MM.1S (cell line): ENCODE data around the gene VAPB.

Source experiments
- DNase-seq: peaks from one replicate; pipeline ENCODE4 v3.0.0-alpha.2; 2015
- H2AFZ ChIP-seq: fragments of 300-600 bp; sonication (generic); 2 replicates; pipeline ENCODE4 v1.6.0; 2016; ENCODE audit warnings: antibody characterized with exemption, low read length
- H3F3A ChIP-seq: fragments of 300-600 bp; sonication (generic); 2 replicates; pipeline ENCODE4 v1.6.1; 2016; ENCODE audit warnings: mild to moderate bottlenecking, antibody characterized with exemption, low read length, moderate library complexity, mixed read lengths; ENCODE audit not compliant: insufficient read depth
- H3K27ac ChIP-seq: fragments of 300-600 bp; sonication (generic); 2 replicates; pipeline ENCODE4 v1.5.1; 2016; ENCODE audit warnings: mild to moderate bottlenecking, low read length
- H3K27me3 ChIP-seq: fragments of 300-600 bp; sonication (generic); replicated peaks from 2 replicates; pipeline ENCODE4 v1.6.0; 2016; ENCODE audit warnings: low read length; ENCODE audit not compliant: insufficient read depth
- H3K36me3 ChIP-seq: fragments of 300-600 bp; sonication (generic); replicated peaks from 2 replicates; pipeline ENCODE4 v1.6.1; 2016; ENCODE audit warnings: mild to moderate bottlenecking, low read length, mixed read lengths; ENCODE audit not compliant: insufficient read depth
- H3K4me1 ChIP-seq: fragments of 300-600 bp; sonication (generic); 2 replicates; pipeline ENCODE4 v1.6.1; 2016; ENCODE audit warnings: low read length, mixed read lengths
- H3K4me2 ChIP-seq: fragments of 300-600 bp; sonication (generic); 2 replicates; pipeline ENCODE4 v1.6.0; 2016; ENCODE audit warnings: low read depth, low read length
- H3K4me3 ChIP-seq: fragments of 300-600 bp; sonication (generic); 2 replicates; pipeline ENCODE4 v1.5.1; 2016; ENCODE audit warnings: low read length, mixed read lengths
- H3K79me2 ChIP-seq: fragments of 300-600 bp; sonication (generic); 2 replicates; pipeline ENCODE4 v1.6.1; 2016; ENCODE audit warnings: mixed run types, low read length, mixed read lengths
- H3K9ac ChIP-seq: fragments of 300-600 bp; sonication (generic); 2 replicates; pipeline ENCODE4 v1.6.1; 2016; ENCODE audit warnings: low read length, mixed read lengths
- H3K9me2 ChIP-seq: fragments of 300-600 bp; sonication (generic); replicated peaks from 2 replicates; pipeline ENCODE4 v1.6.1; 2016; ENCODE audit warnings: mild to moderate bottlenecking, low read length, mixed read lengths; ENCODE audit not compliant: insufficient read depth
- H3K9me3 ChIP-seq: fragments of 300-600 bp; sonication (generic); replicated peaks from 2 replicates; pipeline ENCODE4 v1.6.1; 2016; ENCODE audit warnings: mild to moderate bottlenecking, low read length, mixed read lengths; ENCODE audit not compliant: insufficient read depth
- H4K20me1 ChIP-seq: fragments of 300-600 bp; sonication (generic); 2 replicates; pipeline ENCODE4 v1.6.1; 2016; ENCODE audit warnings: mild to moderate bottlenecking, low read length, moderate library complexity, mixed read lengths; ENCODE audit not compliant: insufficient read depth
- EZH2 ChIP-seq: fragments of 300-600 bp; sonication (generic); optimal IDR thresholded peaks from 2 replicates; pipeline ENCODE3; 2017; ENCODE audit warnings: low read depth, mild to moderate bottlenecking, antibody characterized with exemption, low read length, mixed read lengths
- EZH2phosphoT487 ChIP-seq: fragments of 300-600 bp; sonication (generic); IDR thresholded peaks from 2 replicates; pipeline ENCODE4 v1.6.1; 2018; ENCODE audit warnings: antibody characterized with exemption, low read length
- TF ChIP-seq, protein P1 (sequence below): fragments of 300-600 bp; sonication (generic); IDR thresholded peaks from 2 replicates; pipeline ENCODE4 v1.5.1; 2016; ENCODE audit warnings: antibody characterized with exemption, low read length, mixed read lengths

VAPB gene

DNA sequence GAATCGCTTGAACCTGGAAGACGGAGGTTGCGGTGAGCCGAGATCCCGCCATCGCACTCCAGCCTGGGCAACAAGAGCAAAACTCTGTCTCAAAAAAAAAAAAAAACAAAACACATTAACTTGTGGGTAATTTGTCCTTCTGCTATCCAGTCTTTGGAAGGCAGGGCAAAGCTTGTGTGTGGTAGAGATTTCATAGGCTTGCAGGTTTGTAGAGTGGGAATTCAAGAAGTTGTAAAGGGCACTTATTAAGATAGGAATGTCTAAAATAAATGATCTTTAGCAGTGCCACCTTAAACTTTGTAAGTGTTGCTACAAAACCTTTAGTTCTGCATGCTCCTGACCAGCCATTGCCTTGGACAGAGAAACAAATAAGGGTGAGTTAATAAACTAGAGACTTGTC lies 8.4 kb downstream of the VAPB start:
- H3K27me3 ChIP-seq: no peaks in the 10 kb centered on the region
- no peaks in the 10 kb centered on the region for H3K9me3 ChIP-seq
- no peaks in the 10 kb centered on the region for H3K36me3 ChIP-seq
- no peak overlapping the region for H3K27ac ChIP-seq
- TF ChIP-seq EZH2 (no peak), EZH2phosphoT487 (no peak)
- TF ChIP-seq, protein P1, sequence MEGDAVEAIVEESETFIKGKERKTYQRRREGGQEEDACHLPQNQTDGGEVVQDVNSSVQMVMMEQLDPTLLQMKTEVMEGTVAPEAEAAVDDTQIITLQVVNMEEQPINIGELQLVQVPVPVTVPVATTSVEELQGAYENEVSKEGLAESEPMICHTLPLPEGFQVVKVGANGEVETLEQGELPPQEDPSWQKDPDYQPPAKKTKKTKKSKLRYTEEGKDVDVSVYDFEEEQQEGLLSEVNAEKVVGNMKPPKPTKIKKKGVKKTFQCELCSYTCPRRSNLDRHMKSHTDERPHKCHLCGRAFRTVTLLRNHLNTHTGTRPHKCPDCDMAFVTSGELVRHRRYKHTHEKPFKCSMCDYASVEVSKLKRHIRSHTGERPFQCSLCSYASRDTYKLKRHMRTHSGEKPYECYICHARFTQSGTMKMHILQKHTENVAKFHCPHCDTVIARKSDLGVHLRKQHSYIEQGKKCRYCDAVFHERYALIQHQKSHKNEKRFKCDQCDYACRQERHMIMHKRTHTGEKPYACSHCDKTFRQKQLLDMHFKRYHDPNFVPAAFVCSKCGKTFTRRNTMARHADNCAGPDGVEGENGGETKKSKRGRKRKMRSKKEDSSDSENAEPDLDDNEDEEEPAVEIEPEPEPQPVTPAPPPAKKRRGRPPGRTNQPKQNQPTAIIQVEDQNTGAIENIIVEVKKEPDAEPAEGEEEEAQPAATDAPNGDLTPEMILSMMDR: no peak
- peaks cover 61% of the 10 kb centered on the region for H4K20me1 ChIP-seq
- H3K4me3 ChIP-seq: no peak overlapping the region
- no peak overlapping the region for H3K4me2 ChIP-seq
- H3K4me1 ChIP-seq: no peaks in the 10 kb centered on the region
- no peaks in the 10 kb centered on the region for H3K9me2 ChIP-seq
- H3F3A ChIP-seq: no peaks in the 10 kb centered on the region
- H3K9ac ChIP-seq: no peak overlapping the region
- H3K79me2 ChIP-seq: peaks cover 100% of the 10 kb centered on the region
- no peak overlapping the region for H2AFZ ChIP-seq
- DNase-seq: no peak

DNA sequence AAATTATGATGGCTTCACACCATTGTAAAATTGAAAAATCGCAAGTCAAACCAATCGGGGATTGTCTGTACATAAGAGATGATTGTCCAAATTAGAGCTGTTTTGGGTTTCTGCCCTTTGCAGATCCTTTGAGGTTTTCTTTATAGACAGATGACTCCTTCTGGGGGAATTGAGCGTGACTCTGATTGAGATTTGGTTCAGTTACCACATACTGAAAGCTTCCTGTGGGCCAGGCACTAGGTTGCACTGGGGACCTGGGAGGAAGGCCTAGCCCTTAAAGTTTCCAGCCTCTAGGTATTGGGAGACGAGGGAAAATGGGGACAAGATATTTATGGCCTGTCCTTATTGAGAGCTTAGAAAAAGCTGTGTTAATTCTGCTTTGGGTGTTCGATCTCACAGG lies 9.2 kb downstream of the VAPB start:
- Histone ChIP-seq H3K9ac (no peak overlapping the region), H3K4me2 (no peak overlapping the region), H3F3A (no peaks in the 10 kb centered on the region), H2AFZ (no peak overlapping the region), H3K27ac (no peak overlapping the region), H4K20me1 (peaks cover 67% of the 10 kb centered on the region), H3K9me3 (no peaks in the 10 kb centered on the region), H3K4me1 (no peaks in the 10 kb centered on the region), H3K36me3 (no peaks in the 10 kb centered on the region), H3K27me3 (no peaks in the 10 kb centered on the region), H3K4me3 (no peak overlapping the region), H3K79me2 (peaks cover 100% of the 10 kb centered on the region), H3K9me2 (no peaks in the 10 kb centered on the region)
- TF ChIP-seq, protein P1: no peak
- no peak for DNase-seq

DNA sequence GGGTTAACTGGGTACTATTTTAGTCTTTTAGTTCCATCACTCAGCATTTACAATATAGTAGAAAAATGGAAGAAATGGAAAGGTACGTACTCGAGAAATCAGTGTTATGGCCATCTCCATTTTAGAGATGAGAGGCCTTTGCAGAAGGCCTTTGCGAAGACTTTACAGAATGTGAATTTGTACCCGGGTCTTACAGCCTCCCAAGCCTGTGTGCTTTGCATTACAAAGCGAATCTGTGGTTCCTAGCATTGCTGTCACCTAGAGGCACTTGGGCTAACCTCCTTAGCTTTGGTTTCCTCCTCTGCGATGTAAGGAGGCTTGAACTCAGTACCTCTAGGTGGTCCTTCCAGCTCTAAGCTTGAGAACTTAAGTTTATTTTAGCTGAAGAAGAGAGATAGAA lies 10.9 kb downstream of the VAPB start:
- Histone ChIP-seq H2AFZ (no peak overlapping the region), H3K27me3 (no peaks in the 10 kb centered on the region), H3F3A (no peaks in the 10 kb centered on the region), H3K79me2 (peaks cover 100% of the 10 kb centered on the region), H3K9ac (no peak overlapping the region), H3K4me1 (no peaks in the 10 kb centered on the region), H3K4me2 (no peak overlapping the region), H3K27ac (no peak overlapping the region), H3K9me3 (no peaks in the 10 kb centered on the region), H3K9me2 (no peaks in the 10 kb centered on the region), H4K20me1 (peaks cover 73% of the 10 kb centered on the region), H3K4me3 (no peak overlapping the region), H3K36me3 (no peaks in the 10 kb centered on the region)
- DNase-seq: no peak
- TF ChIP-seq, protein P1: no peak
- TF ChIP-seq EZH2phosphoT487 (no peak), EZH2 (no peak)

DNA sequence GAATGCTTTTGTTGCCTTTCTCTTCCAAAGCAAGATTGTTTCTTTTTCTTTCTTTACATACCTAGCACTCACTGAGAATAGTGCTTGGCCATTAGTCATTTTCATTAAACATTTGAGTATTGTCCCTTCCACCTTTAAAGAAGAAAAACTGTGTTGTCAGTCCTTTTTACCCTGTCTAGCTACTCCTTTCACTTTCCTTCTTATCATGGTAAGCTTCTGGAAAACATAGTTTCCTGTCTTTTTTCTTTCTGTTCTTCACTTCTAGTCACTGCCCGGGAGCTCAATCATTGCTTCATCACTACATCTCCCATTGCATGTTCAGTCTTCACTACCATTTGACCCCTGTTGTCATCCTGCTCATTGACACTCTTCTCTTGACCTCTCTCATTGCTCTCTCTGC lies 12.1 kb downstream of the VAPB start:
- DNase-seq: no peak
- H3K9me3 ChIP-seq: no peaks in the 10 kb centered on the region
- no peaks in the 10 kb centered on the region for H3K36me3 ChIP-seq
- H3F3A ChIP-seq: no peaks in the 10 kb centered on the region
- H3K27me3 ChIP-seq: no peaks in the 10 kb centered on the region
- H3K79me2 ChIP-seq: peaks cover 99% of the 10 kb centered on the region
- peaks cover 71% of the 10 kb centered on the region for H4K20me1 ChIP-seq
- no peak overlapping the region for H3K4me2 ChIP-seq
- no peak overlapping the region for H3K4me3 ChIP-seq
- H2AFZ ChIP-seq: no peak overlapping the region
- H3K4me1 ChIP-seq: no peaks in the 10 kb centered on the region
- TF ChIP-seq, protein P1: no peak
- TF ChIP-seq EZH2 (no peak), EZH2phosphoT487 (no peak)
- H3K9me2 ChIP-seq: no peaks in the 10 kb centered on the region
- no peak overlapping the region for H3K27ac ChIP-seq
- H3K9ac ChIP-seq: no peak overlapping the region
